Activated CD8-positive, alpha-beta memory T cell treated with anti-CD3 and anti-CD28 coated beads for 1 hour (primary cell): ENCODE measurements around the gene SLC8A1.

Experiments
- DNase-seq, 2 donors: peaks; one replicate each; pipeline ENCODE4 v3.0.0-alpha.2; 2020; ENCODE audit warnings: low read depth in 1 of 2; ENCODE audit errors: extremely low read depth in 1 of 2

SLC8A1 gene

GRCh38 chr2:40126006-40126405 lies 325.9 kb downstream of the SLC8A1 start:
- no peak for DNase-seq

DNA sequence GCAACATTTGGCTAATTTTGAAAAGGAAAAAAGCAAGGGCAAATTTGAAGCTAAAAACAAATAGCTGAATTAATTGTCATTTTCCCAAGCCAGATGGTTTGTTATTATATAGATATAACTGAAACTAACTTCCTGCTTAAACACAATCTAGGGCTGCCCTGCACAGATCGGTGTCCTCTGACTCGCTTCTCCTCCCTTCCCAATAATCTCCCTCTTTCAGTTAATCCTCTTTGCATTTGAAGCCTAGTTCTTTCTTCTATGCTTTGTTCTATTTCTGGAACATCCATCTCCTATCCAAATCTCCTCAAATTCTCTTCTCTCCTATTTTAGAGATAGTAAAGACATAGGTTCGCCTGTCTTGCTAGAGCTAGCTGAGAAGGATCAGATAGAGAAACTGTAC lies 328.1 kb downstream of the SLC8A1 start:
- DNase-seq = no peak

DNA sequence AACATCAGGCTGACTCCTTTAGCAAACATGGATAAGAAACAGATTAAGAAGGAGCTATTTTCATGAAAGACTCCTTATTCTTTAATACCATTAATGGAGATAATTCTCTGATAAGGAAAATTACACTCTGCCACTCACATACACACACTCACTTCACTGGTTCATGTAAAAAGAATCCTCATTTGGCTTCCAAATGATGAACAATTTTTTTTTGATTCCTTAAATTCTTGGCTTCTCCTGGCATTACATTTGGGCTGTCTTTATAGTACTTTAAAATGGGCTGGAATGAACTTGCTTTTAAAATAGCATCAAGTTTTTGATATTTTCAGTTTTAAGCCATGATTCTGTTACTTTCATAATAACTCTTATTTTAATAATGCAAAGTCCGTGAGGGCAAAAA lies 328.6 kb downstream of the SLC8A1 start:
- no peak for DNase-seq

GRCh38 chr2:40120957-40121356 lies 330.9 kb downstream of the SLC8A1 start:
- DNase-seq = no peak

GRCh38 chr2:40120026-40120425 lies 331.9 kb downstream of the SLC8A1 start:
- no peak for DNase-seq

- DNase-seq = no peak
These were observed 333.3 kb downstream of the SLC8A1 start for GRCh38 chr2:40118622-40119021.

DNA sequence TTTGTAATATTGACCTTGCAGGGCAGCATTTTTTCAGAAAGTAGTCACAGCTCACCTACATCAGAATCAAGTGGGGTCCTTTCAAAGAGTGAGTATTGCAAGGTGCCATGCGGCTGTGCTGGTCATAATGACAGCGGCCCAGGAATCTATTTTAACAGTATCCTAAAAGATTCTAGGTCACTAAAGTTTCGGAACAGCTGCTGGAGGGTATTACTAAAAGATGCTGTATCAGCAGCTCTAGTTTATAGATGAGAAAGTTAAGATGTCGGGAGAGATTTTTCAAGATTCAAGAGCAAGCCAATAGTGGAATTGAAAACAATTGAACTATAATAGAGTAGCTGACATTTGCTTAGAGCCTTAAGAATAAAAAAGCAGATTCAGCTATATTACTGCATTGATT lies 336.0 kb downstream of the SLC8A1 start:
- DNase-seq = no peak

GRCh38 chr2:40115348-40115747 lies 336.5 kb downstream of the SLC8A1 start:
- DNase-seq = no peak

- DNase-seq = no peak
These were observed 337.9 kb downstream of the SLC8A1 start for GRCh38 chr2:40113997-40114396.

DNA sequence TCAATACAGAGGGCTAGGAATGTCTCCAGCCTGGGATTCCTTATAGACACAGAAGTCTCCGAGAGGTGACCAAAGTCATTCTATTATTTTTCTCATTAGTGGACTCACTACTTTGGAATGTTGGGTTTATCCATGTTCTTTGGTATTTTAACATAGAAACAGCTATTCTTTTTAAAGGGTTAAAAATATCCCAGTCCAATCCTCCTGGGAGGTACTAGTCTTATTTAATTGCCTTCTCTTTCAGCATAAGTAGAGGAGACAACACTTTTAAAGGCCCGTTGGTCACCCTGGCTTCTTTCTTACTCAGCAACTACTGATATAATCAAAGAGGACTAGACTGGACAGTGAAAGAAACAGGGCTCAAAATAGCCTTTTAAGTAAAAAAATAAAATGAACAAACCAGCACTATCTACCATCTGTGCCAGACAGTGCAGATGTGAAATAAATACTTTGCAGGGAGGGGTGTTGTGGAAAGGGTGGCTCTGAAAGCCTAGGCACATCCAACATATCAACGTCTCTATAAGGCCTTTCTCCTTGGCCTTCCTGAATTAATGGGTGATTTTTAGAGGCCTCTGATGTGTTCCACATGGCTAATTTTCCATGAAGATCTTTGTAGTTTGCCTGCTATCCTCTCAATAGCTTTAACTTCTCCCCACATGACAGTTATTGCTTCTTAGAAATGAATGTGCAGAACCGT lies 338.5 kb downstream of the SLC8A1 start:
- DNase-seq = no peak

DNA sequence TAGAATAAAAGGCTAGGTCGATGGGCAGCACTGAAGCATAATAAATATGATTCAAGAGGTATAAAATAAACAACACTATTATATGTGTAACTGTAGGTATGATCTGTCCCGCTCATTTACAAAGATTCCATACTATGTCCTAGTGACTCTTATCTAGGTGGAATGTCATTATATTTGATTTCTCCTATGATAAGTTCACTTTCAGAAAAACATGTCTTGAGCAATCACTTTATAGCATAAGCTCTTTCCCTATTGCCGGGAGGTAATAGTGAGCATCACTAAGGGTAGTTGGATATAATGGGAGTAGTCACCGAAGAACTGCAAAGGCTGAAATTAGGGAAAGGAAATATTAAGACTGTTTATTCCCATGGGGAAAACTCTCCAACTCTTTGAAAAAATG lies 342.5 kb downstream of the SLC8A1 start:
- no peak for DNase-seq

GRCh38 chr2:40108851-40109250 lies 343.0 kb downstream of the SLC8A1 start:
- no peak for DNase-seq

DNA sequence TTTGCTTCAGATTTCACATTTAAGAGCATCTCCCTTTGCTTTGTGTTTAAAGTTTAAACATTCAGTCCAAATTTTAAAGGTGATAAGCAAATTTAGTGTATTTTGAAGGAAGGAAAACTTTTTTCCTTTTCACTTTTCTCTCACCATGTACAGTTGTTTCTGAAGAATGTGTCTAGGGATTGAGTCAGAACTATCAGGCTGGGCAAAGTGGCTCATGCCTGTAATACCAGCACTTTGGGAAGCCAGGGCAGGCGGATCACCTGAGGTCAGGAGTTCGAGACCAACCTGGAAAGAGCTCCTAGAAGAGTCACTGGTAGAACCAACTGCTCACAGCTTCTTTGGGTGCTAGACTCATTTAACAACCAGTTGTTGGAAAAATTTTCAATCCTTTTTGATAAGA lies 345.8 kb downstream of the SLC8A1 start:
- no peak for DNase-seq

- no peak for DNase-seq
These were observed 346.3 kb downstream of the SLC8A1 start for GRCh38 chr2:40105593-40105992.

DNA sequence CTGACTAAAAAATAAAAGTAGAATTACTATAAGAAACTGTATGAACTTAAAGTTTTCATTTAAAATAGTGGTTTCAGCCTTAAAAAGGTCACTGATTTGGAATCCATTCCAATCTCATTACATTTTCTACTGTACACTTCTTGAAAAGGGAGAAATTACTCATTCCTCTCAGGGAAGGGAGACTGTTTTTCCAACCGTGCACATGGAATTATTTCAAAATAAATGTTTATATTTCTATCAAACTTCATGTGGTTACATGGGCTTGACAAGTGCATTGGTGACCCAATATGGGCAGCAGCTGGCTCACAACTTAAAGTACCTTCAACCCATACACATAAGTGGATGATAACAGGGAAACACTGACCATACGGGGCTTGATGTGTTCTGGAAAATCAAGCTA lies 348.3 kb downstream of the SLC8A1 start:
- DNase-seq = no peak

DNA sequence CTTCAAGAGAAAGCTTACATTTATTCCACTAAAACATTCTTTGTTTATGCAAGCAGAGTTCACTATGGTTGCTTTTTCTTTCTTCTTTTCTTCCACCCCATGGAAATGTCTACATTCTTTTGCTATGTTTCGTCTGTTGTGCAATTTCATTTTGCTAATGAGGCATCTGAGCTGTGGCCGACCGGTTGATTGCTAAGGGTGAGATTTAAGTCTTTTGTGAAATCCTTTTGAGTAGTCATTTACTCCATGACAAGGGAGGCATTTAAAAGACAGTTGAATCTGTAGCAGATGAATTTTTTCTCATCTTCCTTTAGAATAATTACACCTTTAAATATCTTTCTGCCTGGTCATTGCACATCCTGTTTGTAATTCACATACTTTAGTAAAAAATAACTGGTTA lies 348.7 kb downstream of the SLC8A1 start:
- DNase-seq = no peak

GRCh38 chr2:40102447-40102846 lies 349.4 kb downstream of the SLC8A1 start:
- DNase-seq = no peak

DNA sequence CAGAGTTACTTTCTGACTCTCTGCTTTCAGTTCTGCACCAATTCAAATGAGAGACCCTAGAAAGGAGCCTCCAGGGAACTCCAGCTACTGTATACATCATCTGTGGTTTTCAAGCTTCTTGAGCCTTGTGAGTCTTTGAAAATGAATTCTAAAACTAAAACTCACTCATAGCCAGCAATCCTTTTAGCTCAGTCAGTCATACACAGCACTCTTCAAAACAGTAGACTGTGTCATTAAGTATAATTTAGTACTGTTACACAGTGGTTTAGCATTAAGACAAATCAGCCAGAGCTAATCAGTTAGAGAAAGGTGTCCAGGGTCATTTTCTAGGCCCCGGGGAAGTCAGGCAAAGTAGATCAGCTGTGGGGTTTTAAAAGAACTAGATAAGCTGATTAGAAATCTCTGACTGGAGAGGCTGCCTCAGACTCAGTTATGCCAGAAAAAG lies 350.7 kb downstream of the SLC8A1 start:
- DNase-seq = no peak

- DNase-seq = no peak
These were observed 351.2 kb downstream of the SLC8A1 start for GRCh38 chr2:40100676-40101075.

- DNase-seq = no peak
These were observed 353.0 kb downstream of the SLC8A1 start for GRCh38 chr2:40098786-40099470.

DNA sequence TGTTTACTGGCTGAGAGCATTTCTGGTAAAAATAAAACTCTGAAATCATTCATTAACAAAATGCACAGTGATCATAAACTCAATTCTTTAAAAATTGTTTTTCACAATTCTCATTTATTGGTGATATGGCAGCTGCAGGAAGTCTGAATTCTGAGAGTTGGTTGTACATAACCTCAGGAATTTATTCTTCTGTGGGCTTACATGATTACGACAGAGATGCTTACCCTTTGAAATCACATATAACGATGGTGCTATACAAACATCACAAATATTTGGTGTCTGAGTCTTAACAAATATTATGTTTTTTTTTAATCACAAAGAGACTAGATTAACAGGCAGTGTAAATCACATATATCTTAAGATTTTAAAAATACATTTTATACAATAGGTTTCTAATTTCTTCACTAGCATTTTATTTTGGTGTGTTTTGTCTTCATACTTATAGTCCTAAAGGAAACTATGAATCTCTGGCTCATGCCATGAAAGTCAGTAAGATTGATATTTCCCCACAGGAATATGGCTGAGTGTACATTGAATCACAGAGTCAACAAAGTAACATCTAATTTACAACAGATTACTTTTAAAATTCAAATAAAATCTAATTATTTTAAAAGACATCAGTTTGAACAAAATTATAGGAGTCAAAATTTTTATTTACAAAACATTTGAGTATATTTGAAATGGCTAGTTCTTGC lies 354.1 kb downstream of the SLC8A1 start:
- no peak for DNase-seq

- no peak for DNase-seq
These were observed 355.5 kb downstream of the SLC8A1 start for GRCh38 chr2:40096360-40096759.
